Keratinocyte (primary cell): ENCODE data around the gene MYBPH. TPM values are rescaled to one million over a fixed set of nuclear protein-coding genes. Genes with fewer than 3 reads are reported as not detected.

Source experiments
- DNase-seq: peaks from one replicate; pipeline ENCODE4 v3.0.0-alpha.2; 2011; ENCODE audit warnings: low read depth, missing footprints, low spot score
- FAIRE-seq: peaks from 2 replicates; lab custom pipeline; 2011; peaks lifted over from hg19 to GRCh38; lab: Jason Lieb, UNC
- H2AFZ ChIP-seq: 2 replicates; pipeline ENCODE4 v1.6.0; 2012; ENCODE audit warnings: low read length, control low read depth, inconsistent platforms; ENCODE audit not compliant: control insufficient read depth
- H3K27ac ChIP-seq: 2 replicates; pipeline ENCODE4 v1.5.1; 2011; ENCODE audit warnings: low read length; ENCODE audit not compliant: control insufficient read depth, insufficient read depth
- H3K27me3 ChIP-seq: 3 replicates; pipeline ENCODE4 v1.6.0; 2011; ENCODE audit warnings: low read length; ENCODE audit not compliant: control insufficient read depth, insufficient read depth; ENCODE audit errors: extremely low read depth
- H3K36me3 ChIP-seq, 2 experiments: 2 replicates in 1 of 2; 3 replicates in 1 of 2; pipeline ENCODE4 v1.5.1; 2011; ENCODE audit warnings: low read length in 2 of 2, mild to moderate bottlenecking in 1 of 2; ENCODE audit not compliant: control insufficient read depth in 2 of 2, insufficient read depth in 2 of 2; ENCODE audit errors: extremely low read depth in 1 of 2
- H3K4me1 ChIP-seq: 3 replicates; pipeline ENCODE4 v1.5.1; 2011; ENCODE audit warnings: low read length; ENCODE audit not compliant: control insufficient read depth, insufficient read depth; ENCODE audit errors: extremely low read depth
- H3K4me2 ChIP-seq: 3 replicates; pipeline ENCODE4 v1.6.0; 2011; ENCODE audit warnings: low read depth, low read length; ENCODE audit not compliant: control insufficient read depth, insufficient read depth; ENCODE audit errors: extremely low read depth
- H3K4me3 ChIP-seq, 3 experiments: fragments of 200-600 bp in 1 of 3; sonication (generic) in 1 of 3; 2 replicates in 2 of 3; 3 replicates in 1 of 3; pipeline ENCODE4 v1.5.1; 2011 to 2016; ENCODE audit warnings: low read length in 3 of 3, mild to moderate bottlenecking in 3 of 3, control low read depth in 2 of 3, inconsistent platforms in 1 of 3, low read depth in 1 of 3, mixed read lengths in 1 of 3, mixed run types in 1 of 3, moderate library complexity in 1 of 3; ENCODE audit not compliant: control insufficient read depth in 2 of 3, insufficient read depth in 2 of 3; ENCODE audit errors: extremely low read depth in 1 of 3
- H3K79me2 ChIP-seq: 2 replicates; pipeline ENCODE4 v1.6.0; 2012; ENCODE audit warnings: low read length; ENCODE audit not compliant: control insufficient read depth, insufficient read depth
- H3K9ac ChIP-seq: 3 replicates; pipeline ENCODE4 v1.6.0; 2011; ENCODE audit warnings: low read length; ENCODE audit not compliant: control insufficient read depth, insufficient read depth; ENCODE audit errors: extremely low read depth
- H3K9me1 ChIP-seq: 3 replicates; pipeline ENCODE4 v1.6.0; 2011; ENCODE audit warnings: low read length; ENCODE audit not compliant: control insufficient read depth, insufficient read depth; ENCODE audit errors: extremely low read depth
- H3K9me3 ChIP-seq: 2 replicates; pipeline ENCODE4 v1.5.1; 2012; ENCODE audit warnings: low read depth, low read length; ENCODE audit not compliant: control insufficient read depth
- H4K20me1 ChIP-seq: 3 replicates; pipeline ENCODE4 v1.6.0; 2011; ENCODE audit warnings: low read length; ENCODE audit not compliant: control insufficient read depth, insufficient read depth; ENCODE audit errors: extremely low read depth
- CTCF ChIP-seq, 3 experiments: IDR thresholded peaks in 1 of 3; conservative IDR thresholded peaks in 1 of 3; optimal IDR thresholded peaks in 1 of 3; 2 replicates in 2 of 3; 3 replicates in 1 of 3; pipeline versions ENCODE3 to v1.5.1; 2011; ENCODE audit warnings: low read length in 3 of 3, mild to moderate bottlenecking in 3 of 3, moderate library complexity in 2 of 3, control low read depth in 1 of 3, inconsistent platforms in 1 of 3; ENCODE audit not compliant: insufficient read depth in 2 of 3; ENCODE audit errors: extremely low read depth in 1 of 3
- EZH2 ChIP-seq: IDR thresholded peaks from one replicate; pipeline ENCODE4 v1.6.1; 2012; ENCODE audit warnings: inconsistent platforms, mild to moderate bottlenecking, low read length, moderate library complexity
- dilution Hi-C: fragments of 300-500 bp; cut with MboI; formaldehyde crosslinking; loops from one replicate; pipeline ENCODE4 v1.7.0; 2020; ENCODE audit warnings: low sequenced_read_pairs; ENCODE audit not compliant: extremely low pct_ligation_motif_present
- polyA plus RNA-seq, 5 experiments: library from polyadenylated mRNA; depleted of rRNA in 3 of 5; stranded (reverse) in 3 of 5; stranded (forward) in 1 of 5; unstranded in 1 of 5; fragments of >200 nt; gene quantifications; 1 replicate in 1 of 5; 2 replicates in 3 of 5; 3 replicates in 1 of 5; pipeline versions ENCODE4 v1.2.1 to v1.2.3, GENCODE V29; 2011 to 2012; ENCODE audit warnings: missing spikeins in 2 of 5, low read depth in 1 of 5, low replicate concordance in 1 of 5

MYBPH gene
- polyA plus RNA-seq, 1 donor (not counting 4 experiments of a cell fraction or from before 2014, with no cell fraction given), result not detected

DNA sequence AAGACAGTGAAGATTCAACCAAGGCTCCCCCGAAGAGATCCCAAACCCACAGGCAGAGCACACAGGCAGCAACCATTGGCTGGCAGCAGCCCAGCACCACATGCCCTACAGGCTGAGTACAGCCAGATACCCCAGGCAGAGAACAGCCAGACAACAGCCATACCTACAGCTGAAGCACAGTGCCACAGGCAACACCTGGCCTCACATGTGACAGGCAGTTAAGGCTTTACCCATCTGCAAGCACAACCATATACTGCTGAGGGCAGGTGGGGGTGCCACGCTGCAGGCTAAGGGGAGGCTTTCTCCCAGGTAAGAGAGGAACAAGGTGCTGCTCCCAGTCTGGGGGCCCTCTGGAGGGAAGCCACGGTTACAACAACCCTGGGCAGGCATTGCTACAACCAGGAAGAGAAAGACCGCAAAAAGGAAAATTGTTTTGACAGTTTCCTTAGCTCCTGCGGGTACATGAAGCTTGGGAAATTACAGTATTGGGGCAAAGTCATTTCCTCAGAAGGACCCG lies 41.6 kb upstream of the MYBPH start:
- dilution Hi-C loops, result no loop called here
- Histone ChIP-seq H3K27me3 (no peaks in the 10 kb centered on the region), H4K20me1 (no peaks in the 10 kb centered on the region), H3K36me3 (no peaks in the 10 kb centered on the region), H3K4me3 (no peak overlapping the region), H3K4me1 (no peaks in the 10 kb centered on the region), H3K4me2 (no peak overlapping the region), H3K9me3 (no peaks in the 10 kb centered on the region), H3K79me2 (no peaks in the 10 kb centered on the region), H3K27ac (no peak overlapping the region), H2AFZ (no peak overlapping the region), H3K9me1 (no peaks in the 10 kb centered on the region), H3K9ac (no peak overlapping the region)
- DNase-seq, result no peak
- TF ChIP-seq CTCF (optimal IDR thresholded peaks at IDR 0.05 in 1 of 3, IDR thresholded peaks at IDR 0.05 in 1 of 3, conservative IDR thresholded peaks at IDR 0.05 in 1 of 3; ENCODE audit: extremely low read depth in 1 of 3, insufficient read depth in 2 of 3, low read length in 3 of 3) (peak; percentile 9 to 24 (median 16)), EZH2 (no peak)
- no peak for FAIRE-seq

DNA sequence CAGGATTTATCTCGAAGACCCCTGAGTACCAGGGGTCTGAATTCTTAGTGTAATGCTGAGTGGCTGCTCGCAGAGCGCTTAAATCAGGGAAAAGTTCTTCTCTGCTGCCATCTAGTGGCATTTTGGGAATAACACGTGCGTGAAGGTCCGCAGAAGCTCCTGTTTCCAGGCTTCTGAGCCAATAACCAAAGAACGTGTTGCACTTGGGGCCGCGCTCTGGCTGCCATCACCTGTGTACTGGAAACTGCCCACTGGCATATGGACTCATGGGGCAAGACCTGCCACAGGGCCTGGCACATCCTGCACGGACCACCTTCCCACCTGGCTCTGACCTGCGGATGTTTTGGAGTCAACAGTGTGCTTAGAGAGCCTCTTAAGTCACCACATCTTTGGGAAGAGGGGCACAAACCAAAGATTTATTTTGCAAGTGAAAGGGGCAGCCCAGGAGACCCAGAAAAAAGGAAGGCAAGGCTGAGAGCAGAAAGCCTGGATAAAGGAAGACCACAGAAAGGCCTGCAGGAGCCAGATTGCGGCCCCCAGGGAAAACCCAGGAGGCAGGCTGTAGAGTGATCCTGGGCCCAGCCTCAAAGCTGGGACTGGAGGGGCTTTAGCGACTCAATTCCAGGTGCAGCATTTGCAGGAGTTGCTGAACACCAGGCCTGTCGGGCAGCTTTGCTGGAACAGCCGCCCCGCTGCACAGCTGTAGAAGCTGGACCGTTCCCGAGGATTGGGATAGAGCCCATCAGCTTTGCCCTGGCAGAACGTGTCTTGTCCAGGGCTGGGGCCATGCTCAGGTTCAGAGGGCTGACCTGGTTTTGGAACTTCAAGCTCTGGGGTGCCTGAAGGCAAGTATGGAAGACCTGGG lies 40.9 kb upstream of the MYBPH start:
- dilution Hi-C loops, result no loop called here
- no peak overlapping the region for H3K27ac ChIP-seq
- no peaks in the 10 kb centered on the region for H4K20me1 ChIP-seq
- no peak overlapping the region for H3K4me2 ChIP-seq
- no peaks in the 10 kb centered on the region for H3K9me1 ChIP-seq
- H3K79me2 ChIP-seq, result no peaks in the 10 kb centered on the region
- no peaks in the 10 kb centered on the region for H3K9me3 ChIP-seq
- FAIRE-seq (peak; percentile 84), DNase-seq (peak; percentile 11)
- no peaks in the 10 kb centered on the region for H3K36me3 ChIP-seq
- no peak overlapping the region for H3K4me3 ChIP-seq
- no peaks in the 10 kb centered on the region for H3K27me3 ChIP-seq
- H3K9ac ChIP-seq, result no peak overlapping the region
- no peaks in the 10 kb centered on the region for H3K4me1 ChIP-seq
- TF ChIP-seq CTCF (optimal IDR thresholded peaks at IDR 0.05 in 1 of 3, IDR thresholded peaks at IDR 0.05 in 1 of 3, conservative IDR thresholded peaks at IDR 0.05 in 1 of 3; ENCODE audit: extremely low read depth in 1 of 3, insufficient read depth in 2 of 3, low read length in 3 of 3) (peak; percentile 66 to 75 (median 72)), EZH2 (no peak)
- no peak overlapping the region for H2AFZ ChIP-seq
